Stomach (tissue), 4 donors: ENCODE measurements around the gene EEF1A2.

Experiments used
- CTCF ChIP-seq, 7 experiments: fragments of 450-650 bp in 4 of 7; fragments of 200-600 bp in 3 of 7; sonication (generic) in 3 of 7; IDR thresholded peaks; one replicate each; pipeline ENCODE4 v1.5.1; 2016 to 2019; ENCODE audit warnings: antibody characterized with exemption in 7 of 7, control low read depth in 2 of 7, mild to moderate bottlenecking in 1 of 7
- EP300 ChIP-seq: sonication (generic); formaldehyde crosslinking; IDR thresholded peaks from one replicate; pipeline ENCODE4 v1.6.1; 2017; ENCODE audit warnings: antibody characterized with exemption
- POLR2A ChIP-seq, 4 donors: fragments of 450-650 bp; IDR thresholded peaks; one replicate each; pipeline ENCODE4 v1.6.1; 2016; ENCODE audit warnings: antibody characterized with exemption in 4 of 4, control low read depth in 2 of 4, mild to moderate bottlenecking in 1 of 4, moderate library complexity in 1 of 4
- POLR2AphosphoS5 ChIP-seq, 3 donors: sonication (generic); formaldehyde crosslinking; IDR thresholded peaks; one replicate each; pipeline ENCODE4 v1.6.1; 2016; ENCODE audit warnings: antibody characterized with exemption in 3 of 3

- TF ChIP-seq EP300, result no peak
- TF ChIP-seq POLR2A (IDR thresholded peaks at IDR 0.05), result no peak
- no peak for TF ChIP-seq CTCF (IDR thresholded peaks at IDR 0.05)
- TF ChIP-seq POLR2AphosphoS5 (IDR thresholded peaks at IDR 0.05), result no peak
Measured at GRCh38 chr20:63545814-63546213, 46.9 kb upstream of the EEF1A2 start.
